ENCODE measurements around the gene CHSY3.

DNA sequence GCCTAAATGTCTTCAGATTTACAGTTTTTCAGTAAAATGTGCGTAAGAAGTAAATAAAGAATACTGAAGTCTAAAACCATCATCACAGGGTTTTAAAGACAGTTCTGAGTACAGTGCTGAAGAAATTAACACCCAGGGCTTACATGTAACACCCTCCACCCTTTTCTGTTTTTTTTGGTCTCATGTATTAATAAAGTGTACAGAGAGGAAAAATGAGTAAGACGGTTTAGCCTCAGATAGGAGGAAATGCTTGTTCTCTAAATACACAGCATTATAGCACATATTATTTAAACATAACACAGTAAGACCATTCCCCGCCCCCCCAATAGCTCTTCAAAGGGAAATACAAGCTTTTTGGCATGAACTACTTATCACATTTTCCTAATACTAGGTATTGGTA, 119.3 kb downstream of the CHSY3 start:
- TF ChIP-seq, protein P1, sequence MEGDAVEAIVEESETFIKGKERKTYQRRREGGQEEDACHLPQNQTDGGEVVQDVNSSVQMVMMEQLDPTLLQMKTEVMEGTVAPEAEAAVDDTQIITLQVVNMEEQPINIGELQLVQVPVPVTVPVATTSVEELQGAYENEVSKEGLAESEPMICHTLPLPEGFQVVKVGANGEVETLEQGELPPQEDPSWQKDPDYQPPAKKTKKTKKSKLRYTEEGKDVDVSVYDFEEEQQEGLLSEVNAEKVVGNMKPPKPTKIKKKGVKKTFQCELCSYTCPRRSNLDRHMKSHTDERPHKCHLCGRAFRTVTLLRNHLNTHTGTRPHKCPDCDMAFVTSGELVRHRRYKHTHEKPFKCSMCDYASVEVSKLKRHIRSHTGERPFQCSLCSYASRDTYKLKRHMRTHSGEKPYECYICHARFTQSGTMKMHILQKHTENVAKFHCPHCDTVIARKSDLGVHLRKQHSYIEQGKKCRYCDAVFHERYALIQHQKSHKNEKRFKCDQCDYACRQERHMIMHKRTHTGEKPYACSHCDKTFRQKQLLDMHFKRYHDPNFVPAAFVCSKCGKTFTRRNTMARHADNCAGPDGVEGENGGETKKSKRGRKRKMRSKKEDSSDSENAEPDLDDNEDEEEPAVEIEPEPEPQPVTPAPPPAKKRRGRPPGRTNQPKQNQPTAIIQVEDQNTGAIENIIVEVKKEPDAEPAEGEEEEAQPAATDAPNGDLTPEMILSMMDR (IDR thresholded peaks at IDR 0.05; ENCODE audit: low read length) = no peak
- no peak for TF ChIP-seq EZH2 (IDR thresholded peaks at IDR 0.05; ENCODE audit: borderline replicate concordance, low read length)

All from OCI-LY1 (cell line).